GM18519 (cell line): ENCODE results near the gene TMEM117.

Experiments used
- ATAC-seq: cut with Tn5 transposase; IDR thresholded peaks from one replicate; pipeline ENCODE4 v1.9.1; 2021; ENCODE audit warnings: mild to moderate bottlenecking, moderate library complexity; ENCODE audit not compliant: unreplicated experiment, low FRiP score

TMEM117 gene

GRCh38 chr12:43835656-43836474 is at the start of gene TMEM117:
TMEM117 (plus strand) TSS chr12:43836081.
- peak; percentile 60 for ATAC-seq

- no peak for ATAC-seq
These were observed 48.8 kb upstream of the TMEM117 start for GRCh38 chr12:43786899-43787693.

GRCh38 chr12:43789941-43790340 is 45.9 kb upstream of the TMEM117 start:
- no peak for ATAC-seq

- ATAC-seq: no peak
These were observed 40.1 kb upstream of the TMEM117 start for GRCh38 chr12:43795716-43796280.

- ATAC-seq: no peak
These were observed 38.2 kb upstream of the TMEM117 start for GRCh38 chr12:43797561-43798217.

- no peak for ATAC-seq
These were observed 30.6 kb upstream of the TMEM117 start for GRCh38 chr12:43805149-43805859.

GRCh38 chr12:43805860-43806736 is 29.8 kb upstream of the TMEM117 start, which contains the start of gene TWF1:
TWF1 (minus strand) TSS chr12:43806317; CDS start chr12:43806245, 72 bp downstream.
- ATAC-seq: peak; percentile 85

- ATAC-seq: no peak
These were observed 29.2 kb upstream of the TMEM117 start for GRCh38 chr12:43806737-43807072.

GRCh38 chr12:43807386-43807785 is 28.5 kb upstream of the TMEM117 start:
- no peak for ATAC-seq

- ATAC-seq: no peak
These were observed 23.8 kb upstream of the TMEM117 start for GRCh38 chr12:43812057-43812456.

GRCh38 chr12:43812926-43813325 is 23.0 kb upstream of the TMEM117 start:
- ATAC-seq: no peak

GRCh38 chr12:43815416-43815815 is 20.5 kb upstream of the TMEM117 start:
- no peak for ATAC-seq

- no peak for ATAC-seq
These were observed 19.7 kb upstream of the TMEM117 start for GRCh38 chr12:43816168-43816567.

GRCh38 chr12:43824207-43824775 is 11.6 kb upstream of the TMEM117 start:
- ATAC-seq: no peak

GRCh38 chr12:43826681-43827080 is 9.2 kb upstream of the TMEM117 start:
- ATAC-seq: no peak

GRCh38 chr12:43827093-43827492 is 8.8 kb upstream of the TMEM117 start:
- ATAC-seq: no peak

- no peak for ATAC-seq
These were observed 3.3 kb upstream of the TMEM117 start for GRCh38 chr12:43832463-43833168.

GRCh38 chr12:43835264-43835655 is 621 bp upstream of the TMEM117 start:
- peak; percentile 0 for ATAC-seq
